HepG2 (cell line): ENCODE data around the gene DGAT2. TPM values are rescaled to one million over a fixed set of nuclear protein-coding genes. Genes with fewer than 3 reads are reported as not detected.
A peak's percentile ranks its signal among the peaks of the same experiment; 100 is the strongest.

Source experiments
- BATF2 ChIP-seq: sonication (generic); formaldehyde crosslinking; IDR thresholded peaks from 2 replicates; pipeline ENCODE4 v1.8.0; 2022; ENCODE audit warnings: mild to moderate bottlenecking, missing genetic modification reagents, moderate library complexity
- HMGA1 ChIP-seq: sonication (generic); formaldehyde crosslinking; conservative IDR thresholded peaks from 2 replicates; pipeline ENCODE4 v1.4.0; 2020; ENCODE audit warnings: missing genetic modification reagents
- HOXA3 ChIP-seq: sonication (generic); formaldehyde crosslinking; IDR thresholded peaks from 2 replicates; pipeline ENCODE4 v1.5.0; 2020; ENCODE audit warnings: missing genetic modification reagents
- KLF6 ChIP-seq: IDR thresholded peaks from 2 replicates; pipeline ENCODE4 v1.8.0; 2016; ENCODE audit warnings: missing biosample characterization, missing genetic modification reagents
- MTF1 ChIP-seq: sonication (generic); formaldehyde crosslinking; IDR thresholded peaks from 2 replicates; pipeline ENCODE4 v1.5.0; 2020; ENCODE audit warnings: missing genetic modification reagents
- ONECUT2 ChIP-seq: sonication (generic); formaldehyde crosslinking; IDR thresholded peaks from 2 replicates; pipeline ENCODE4 v1.4.0; 2020; ENCODE audit warnings: missing genetic modification reagents
- PCBP1 ChIP-seq: fragments of 200-400 bp; formaldehyde crosslinking; IDR thresholded peaks from 2 replicates; pipeline ENCODE4 v1.6.1; 2017; ENCODE audit warnings: mild to moderate bottlenecking, low read depth, low read length, borderline replicate concordance
- PHF8 ChIP-seq: sonication (generic); formaldehyde crosslinking; IDR thresholded peaks from 2 replicates; pipeline ENCODE4 v1.5.0; 2020; ENCODE audit warnings: missing genetic modification reagents
- PPARG ChIP-seq: conservative IDR thresholded peaks from 2 replicates; pipeline ENCODE4 v1.6.1; 2016; ENCODE audit warnings: missing biosample characterization, missing genetic modification reagents
- RFX3 ChIP-seq: IDR thresholded peaks from 2 replicates; pipeline ENCODE4 v1.6.1; 2016; ENCODE audit warnings: missing biosample characterization, missing genetic modification reagents
- RFXAP ChIP-seq: sonication (generic); formaldehyde crosslinking; IDR thresholded peaks from 2 replicates; pipeline ENCODE4 v1.4.0; 2020; ENCODE audit warnings: missing genetic modification reagents, borderline replicate concordance
- SRY ChIP-seq: sonication (generic); formaldehyde crosslinking; IDR thresholded peaks from 2 replicates; pipeline ENCODE4 v1.8.0; 2022; ENCODE audit warnings: mild to moderate bottlenecking, missing genetic modification reagents
- TCF7L2 ChIP-seq: IDR thresholded peaks from 2 replicates; pipeline ENCODE4 v1.6.1; 2011; ENCODE audit warnings: mild to moderate bottlenecking, low read depth, low read length, moderate library complexity
- ZC3H4 ChIP-seq: sonication (generic); formaldehyde crosslinking; IDR thresholded peaks from 2 replicates; pipeline ENCODE4 v1.4.0; 2020; ENCODE audit warnings: missing genetic modification reagents, borderline replicate concordance
- ZIK1 ChIP-seq: sonication (generic); formaldehyde crosslinking; IDR thresholded peaks from 2 replicates; pipeline ENCODE4 v1.5.0; 2020; ENCODE audit warnings: mild to moderate bottlenecking, low read depth, missing genetic modification reagents, borderline replicate concordance
- ZNF274 ChIP-seq: sonication (generic); formaldehyde crosslinking; IDR thresholded peaks from 2 replicates; pipeline ENCODE4 v1.5.1; 2020; ENCODE audit warnings: mild to moderate bottlenecking, missing genetic modification reagents
- ZNF276 ChIP-seq: sonication (generic); formaldehyde crosslinking; IDR thresholded peaks from 2 replicates; pipeline ENCODE4 v1.4.0; 2020; ENCODE audit warnings: mild to moderate bottlenecking, low read depth, missing genetic modification reagents
- ZNF343 ChIP-seq: sonication (generic); formaldehyde crosslinking; IDR thresholded peaks from 2 replicates; pipeline ENCODE4 v1.4.0; 2020; ENCODE audit warnings: mild to moderate bottlenecking, missing genetic modification reagents
- ZNF441 ChIP-seq: sonication (generic); formaldehyde crosslinking; IDR thresholded peaks from 2 replicates; pipeline ENCODE4 v1.7.0; 2021; ENCODE audit warnings: missing genetic modification reagents, borderline replicate concordance
- ZNF709 ChIP-seq: sonication (generic); formaldehyde crosslinking; IDR thresholded peaks from 2 replicates; pipeline ENCODE4 v1.5.0; 2020; ENCODE audit warnings: mild to moderate bottlenecking, missing genetic modification reagents
- ZNF781 ChIP-seq: sonication (generic); formaldehyde crosslinking; IDR thresholded peaks from 2 replicates; pipeline ENCODE4 v1.5.1; 2020; ENCODE audit warnings: borderline replicate concordance, mild to moderate bottlenecking, missing genetic modification reagents; ENCODE audit errors: not compliant biosample characterization
- ZNF841 ChIP-seq: sonication (generic); formaldehyde crosslinking; IDR thresholded peaks from 2 replicates; pipeline ENCODE4 v1.8.1; 2023; ENCODE audit warnings: missing genetic modification reagents, borderline replicate concordance
- polyA plus RNA-seq, 8 experiments: library from polyadenylated mRNA; depleted of rRNA in 3 of 8; stranded (reverse) in 7 of 8; unstranded in 1 of 8; fragments of >200 nt; fragmentation: Illumina TruSeq in 4 of 8; extraction: Trizol in 4 of 8; gene quantifications; 2 replicates each; pipeline versions ENCODE4 v1.2.1 to v1.2.3, GENCODE V29; 2011 to 2016; ENCODE audit warnings: low read depth in 4 of 8, missing spikeins in 1 of 8, mixed read lengths in 1 of 8; ENCODE audit not compliant: insufficient read depth in 1 of 8
- total RNA-seq, 5 experiments: library from RNA; depleted of rRNA; stranded (reverse); fragments of >200 nt; fragmentation: Illumina TruSeq; extraction: Trizol; gene quantifications; 2 replicates each; pipeline ENCODE4 v1.2.3, GENCODE V29; 2016; ENCODE audit warnings: low read depth in 1 of 5
- TF ChIP-seq, protein P1 (sequence below): sonication (generic); formaldehyde crosslinking; IDR thresholded peaks from 2 replicates; pipeline ENCODE4 v1.4.0; 2020; ENCODE audit warnings: mild to moderate bottlenecking, missing genetic modification reagents
- TF ChIP-seq, protein P2 (sequence below): sonication (generic); formaldehyde crosslinking; IDR thresholded peaks from 2 replicates; pipeline ENCODE4 v1.4.0; 2020; ENCODE audit warnings: missing genetic modification reagents
- TF ChIP-seq, protein P3 (sequence below): sonication (generic); formaldehyde crosslinking; IDR thresholded peaks from 2 replicates; pipeline ENCODE4 v1.5.0; 2020; ENCODE audit warnings: mild to moderate bottlenecking, missing genetic modification reagents, borderline replicate concordance

Gene DGAT2
- total and polyA plus RNA-seq, 2 of the 13 experiments (the other 11 are each of a cell fraction or from before 2014, with no cell fraction given), result 39.0 to 65.6 TPM

GRCh38 chr11:75814677-75815344, 46.2 kb downstream of the DGAT2 start, which contains the start of gene UVRAG (continued):
- no peak for TF ChIP-seq ZNF274 (CRISPR knock-in tag)
- TF ChIP-seq ZNF709 (CRISPR knock-in tag), result no peak
- no peak for TF ChIP-seq BATF2 (CRISPR knock-in tag)
- TF ChIP-seq ZIK1 (CRISPR knock-in tag), result no peak
- TF ChIP-seq, protein P1, sequence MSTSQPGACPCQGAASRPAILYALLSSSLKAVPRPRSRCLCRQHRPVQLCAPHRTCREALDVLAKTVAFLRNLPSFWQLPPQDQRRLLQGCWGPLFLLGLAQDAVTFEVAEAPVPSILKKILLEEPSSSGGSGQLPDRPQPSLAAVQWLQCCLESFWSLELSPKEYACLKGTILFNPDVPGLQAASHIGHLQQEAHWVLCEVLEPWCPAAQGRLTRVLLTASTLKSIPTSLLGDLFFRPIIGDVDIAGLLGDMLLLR, result no peak
- TF ChIP-seq TCF7L2, result no peak
- no peak for TF ChIP-seq ONECUT2 (CRISPR knock-in tag)
- peak; percentile 54; the same call in 1 of the 2 replicates for TF ChIP-seq HOXA3 (CRISPR knock-in tag)
- TF ChIP-seq KLF6, result no peak
- TF ChIP-seq ZNF343 (CRISPR knock-in tag), result no peak
- no peak for TF ChIP-seq SRY
- no peak for TF ChIP-seq ZNF841 (CRISPR knock-in tag)
- peak; percentile 94 for TF ChIP-seq RFX3 (CRISPR knock-in tag)
- 0 out of 2 replicates have a peak, but pooled peaks have one; percentile 87 for TF ChIP-seq PCBP1
- TF ChIP-seq RFXAP (CRISPR knock-in tag), result peak; percentile 64; the same call in 1 of the 2 replicates
- no peak for TF ChIP-seq ZNF276
- no peak for TF ChIP-seq ZNF441 (CRISPR knock-in tag)
- peak; percentile 73; the same call in 1 of the 2 replicates for TF ChIP-seq PHF8 (CRISPR knock-in tag)
- TF ChIP-seq, protein P2, sequence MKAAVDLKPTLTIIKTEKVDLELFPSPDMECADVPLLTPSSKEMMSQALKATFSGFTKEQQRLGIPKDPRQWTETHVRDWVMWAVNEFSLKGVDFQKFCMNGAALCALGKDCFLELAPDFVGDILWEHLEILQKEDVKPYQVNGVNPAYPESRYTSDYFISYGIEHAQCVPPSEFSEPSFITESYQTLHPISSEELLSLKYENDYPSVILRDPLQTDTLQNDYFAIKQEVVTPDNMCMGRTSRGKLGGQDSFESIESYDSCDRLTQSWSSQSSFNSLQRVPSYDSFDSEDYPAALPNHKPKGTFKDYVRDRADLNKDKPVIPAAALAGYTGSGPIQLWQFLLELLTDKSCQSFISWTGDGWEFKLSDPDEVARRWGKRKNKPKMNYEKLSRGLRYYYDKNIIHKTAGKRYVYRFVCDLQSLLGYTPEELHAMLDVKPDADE (CRISPR knock-in tag), result no peak
- TF ChIP-seq, protein P3, sequence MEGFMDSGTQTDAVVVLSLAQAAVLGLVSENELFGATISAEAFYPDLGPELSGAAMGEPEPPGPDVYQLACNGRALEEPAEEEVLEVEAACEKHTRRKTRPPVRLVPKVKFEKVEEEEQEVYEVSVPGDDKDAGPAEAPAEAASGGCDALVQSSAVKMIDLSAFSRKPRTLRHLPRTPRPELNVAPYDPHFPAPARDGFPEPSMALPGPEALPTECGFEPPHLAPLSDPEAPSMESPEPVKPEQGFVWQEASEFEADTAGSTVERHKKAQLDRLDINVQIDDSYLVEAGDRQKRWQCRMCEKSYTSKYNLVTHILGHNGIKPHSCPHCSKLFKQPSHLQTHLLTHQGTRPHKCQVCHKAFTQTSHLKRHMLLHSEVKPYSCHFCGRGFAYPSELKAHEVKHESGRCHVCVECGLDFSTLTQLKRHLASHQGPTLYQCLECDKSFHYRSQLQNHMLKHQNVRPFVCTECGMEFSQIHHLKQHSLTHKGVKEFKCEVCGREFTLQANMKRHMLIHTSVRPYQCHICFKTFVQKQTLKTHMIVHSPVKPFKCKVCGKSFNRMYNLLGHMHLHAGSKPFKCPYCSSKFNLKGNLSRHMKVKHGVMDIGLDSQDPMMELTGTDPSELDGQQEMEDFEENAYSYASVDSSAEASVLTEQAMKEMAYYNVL (CRISPR knock-in tag), result no peak
- no peak; the same call in 1 of the 2 replicates for TF ChIP-seq PPARG (CRISPR knock-in tag)
- no peak for TF ChIP-seq HMGA1 (CRISPR knock-in tag)
- TF ChIP-seq ZC3H4 (CRISPR knock-in tag), result no peak
- TF ChIP-seq ZNF781 (CRISPR knock-in tag), result no peak
- no peak for TF ChIP-seq MTF1 (CRISPR knock-in tag)
